Activated T-cell treated with anti-CD3 and anti-CD28 coated beads, Interleukin-2, amount 50 U/mL, for 4 hours (primary cell): ENCODE measurements around the gene AAK1. TPM values are rescaled to one million over a fixed set of nuclear protein-coding genes. Genes with fewer than 3 reads are reported as not detected.

Experiments used
- ATAC-seq, 2 donors: fragments of 200-7000 bp; cut with Tn5 transposase; one replicate each; pipeline ENCODE4 v1.10.0; 2021
- DNase-seq: peaks from one replicate; pipeline ENCODE4 v3.0.0-alpha.2; 2020
- H3K27me3 Mint-ChIP-seq: one replicate; pipeline ENCODE4 v1.8.0; 2021; ENCODE audit warnings: low read depth, mixed read lengths
- H3K36me3 Mint-ChIP-seq: one replicate; pipeline ENCODE4 v1.8.0; 2022; ENCODE audit warnings: mixed read lengths; ENCODE audit not compliant: insufficient read depth
- H3K4me1 Mint-ChIP-seq: one replicate; pipeline ENCODE4 v1.8.0; 2021; ENCODE audit warnings: low read depth, mixed read lengths
- H3K4me3 Mint-ChIP-seq: one replicate; pipeline ENCODE4 v1.8.0; 2021; ENCODE audit warnings: mild to moderate bottlenecking, moderate library complexity, mixed read lengths
- H3K9me3 Mint-ChIP-seq: one replicate; pipeline ENCODE4 v1.8.0; 2021; ENCODE audit warnings: mixed read lengths
- total RNA-seq, 3 donors: library from RNA; stranded (reverse); gene quantifications; one replicate each; pipeline ENCODE4 v1.2.1, GENCODE V29; 2021

AAK1 gene
- total RNA-seq, result 10 to 100 TPM; 46.1 to 54.5 (median 51.6) TPM

GRCh38 chr2:69643602-69644505 lies at the start of gene AAK1:
Gene AAK1 (minus strand): TSS chr2:69643739. CDS start chr2:69643040, 699 bp downstream.
- no peaks in the 10 kb centered on the region for H3K9me3 Mint-ChIP-seq
- H3K4me1 Mint-ChIP-seq, result peaks cover 61% of the 10 kb centered on the region
- peak; percentile 63 for DNase-seq
- ATAC-seq, result peak; percentile 63 to 64
- H3K27me3 Mint-ChIP-seq, result no peaks in the 10 kb centered on the region
- peaks cover 15% of the 10 kb centered on the region for H3K36me3 Mint-ChIP-seq
- H3K4me3 Mint-ChIP-seq, result peak within 1 kb of the TSS; percentile 91

GRCh38 chr2:69692424-69692823 lies 48.9 kb upstream of the AAK1 start:
- ATAC-seq (no peak), DNase-seq (no peak)
- H3K4me1 Mint-ChIP-seq, result peaks cover 82% of the 10 kb centered on the region
- H3K27me3 Mint-ChIP-seq, result no peaks in the 10 kb centered on the region
- H3K4me3 Mint-ChIP-seq, result no peak overlapping the region
- no peaks in the 10 kb centered on the region for H3K36me3 Mint-ChIP-seq
- no peaks in the 10 kb centered on the region for H3K9me3 Mint-ChIP-seq

GRCh38 chr2:69689969-69690368 lies 46.4 kb upstream of the AAK1 start:
- Mint-ChIP-seq H3K27me3 (no peaks in the 10 kb centered on the region), H3K4me1 (peaks cover 77% of the 10 kb centered on the region), H3K36me3 (no peaks in the 10 kb centered on the region), H3K4me3 (no peak overlapping the region), H3K9me3 (no peaks in the 10 kb centered on the region)
- no peak for ATAC-seq
- DNase-seq, result no peak

GRCh38 chr2:69689466-69689865 lies 45.9 kb upstream of the AAK1 start:
- H3K27me3 Mint-ChIP-seq, result no peaks in the 10 kb centered on the region
- H3K4me3 Mint-ChIP-seq, result peak overlapping the region; percentile 60
- no peaks in the 10 kb centered on the region for H3K36me3 Mint-ChIP-seq
- ATAC-seq (no peak), DNase-seq (no peak)
- peaks cover 78% of the 10 kb centered on the region for H3K4me1 Mint-ChIP-seq
- no peaks in the 10 kb centered on the region for H3K9me3 Mint-ChIP-seq

- Mint-ChIP-seq H3K27me3 (no peaks in the 10 kb centered on the region), H3K4me3 (no peak overlapping the region), H3K9me3 (no peaks in the 10 kb centered on the region), H3K4me1 (peaks cover 80% of the 10 kb centered on the region), H3K36me3 (no peaks in the 10 kb centered on the region)
- no peak for ATAC-seq
- DNase-seq, result no peak
Observed at GRCh38 chr2:69687971-69688611, 44.6 kb upstream of the AAK1 start.

- no peak for ATAC-seq
- no peak overlapping the region for H3K4me3 Mint-ChIP-seq
- H3K36me3 Mint-ChIP-seq, result no peaks in the 10 kb centered on the region
- H3K4me1 Mint-ChIP-seq, result peaks cover 73% of the 10 kb centered on the region
- H3K27me3 Mint-ChIP-seq, result no peaks in the 10 kb centered on the region
- no peak for DNase-seq
- no peaks in the 10 kb centered on the region for H3K9me3 Mint-ChIP-seq
Observed at GRCh38 chr2:69686813-69687212, 43.3 kb upstream of the AAK1 start.

GRCh38 chr2:69685321-69686048 lies 41.9 kb upstream of the AAK1 start:
- Mint-ChIP-seq H3K36me3 (no peaks in the 10 kb centered on the region), H3K4me3 (no peak overlapping the region), H3K9me3 (no peaks in the 10 kb centered on the region), H3K4me1 (peaks cover 66% of the 10 kb centered on the region), H3K27me3 (no peaks in the 10 kb centered on the region)
- DNase-seq (no peak), ATAC-seq (peak; percentile 61 to 64)

- Mint-ChIP-seq H3K4me1 (peaks cover 59% of the 10 kb centered on the region), H3K9me3 (no peaks in the 10 kb centered on the region), H3K4me3 (peak overlapping the region; percentile 27), H3K36me3 (no peaks in the 10 kb centered on the region), H3K27me3 (no peaks in the 10 kb centered on the region)
- DNase-seq (no peak), ATAC-seq (peak; percentile 56 to 63)
Observed at GRCh38 chr2:69683170-69683971, 39.8 kb upstream of the AAK1 start.

GRCh38 chr2:69682525-69682924 lies 39.0 kb upstream of the AAK1 start:
- Mint-ChIP-seq H3K4me3 (no peak overlapping the region), H3K4me1 (peaks cover 63% of the 10 kb centered on the region), H3K36me3 (no peaks in the 10 kb centered on the region), H3K9me3 (no peaks in the 10 kb centered on the region), H3K27me3 (no peaks in the 10 kb centered on the region)
- DNase-seq (no peak), ATAC-seq (no peak)

GRCh38 chr2:69680001-69680675 lies 36.6 kb upstream of the AAK1 start:
- ATAC-seq, result no peak
- no peak for DNase-seq
- H3K27me3 Mint-ChIP-seq, result no peaks in the 10 kb centered on the region
- no peaks in the 10 kb centered on the region for H3K9me3 Mint-ChIP-seq
- H3K36me3 Mint-ChIP-seq, result no peaks in the 10 kb centered on the region
- H3K4me1 Mint-ChIP-seq, result peaks cover 52% of the 10 kb centered on the region
- no peak overlapping the region for H3K4me3 Mint-ChIP-seq

- DNase-seq, result no peak
- ATAC-seq, result no peak
- H3K4me1 Mint-ChIP-seq, result peaks cover 31% of the 10 kb centered on the region
- H3K4me3 Mint-ChIP-seq, result no peak overlapping the region
- H3K27me3 Mint-ChIP-seq, result no peaks in the 10 kb centered on the region
- no peaks in the 10 kb centered on the region for H3K36me3 Mint-ChIP-seq
- H3K9me3 Mint-ChIP-seq, result no peaks in the 10 kb centered on the region
Observed at GRCh38 chr2:69677914-69678313, 34.4 kb upstream of the AAK1 start.

- no peaks in the 10 kb centered on the region for H3K9me3 Mint-ChIP-seq
- H3K27me3 Mint-ChIP-seq, result no peaks in the 10 kb centered on the region
- peaks cover 27% of the 10 kb centered on the region for H3K4me1 Mint-ChIP-seq
- no peaks in the 10 kb centered on the region for H3K36me3 Mint-ChIP-seq
- no peak overlapping the region for H3K4me3 Mint-ChIP-seq
- DNase-seq, result no peak
- ATAC-seq, result no peak
Observed at GRCh38 chr2:69676146-69676545, 32.6 kb upstream of the AAK1 start.

GRCh38 chr2:69674316-69674670 lies 30.8 kb upstream of the AAK1 start:
- no peaks in the 10 kb centered on the region for H3K36me3 Mint-ChIP-seq
- ATAC-seq, result no peak
- H3K4me3 Mint-ChIP-seq, result no peak overlapping the region
- no peaks in the 10 kb centered on the region for H3K27me3 Mint-ChIP-seq
- peaks cover 15% of the 10 kb centered on the region for H3K4me1 Mint-ChIP-seq
- no peak for DNase-seq
- no peaks in the 10 kb centered on the region for H3K9me3 Mint-ChIP-seq
